NCI-H2081 treated with DMSO at 0.1 percent for 48 hours (cell line): ENCODE measurements around the gene PSMB10.
"Not testable (repeated sequence)": the region's sequence is repeated elsewhere in the genome, so short reads cannot be mapped to it uniquely, and the experiment has no call there.

Experiments
- DNase-seq: peaks from one replicate; lab custom pipeline; 2025; lab: John Stamatoyannopoulos, UW

Gene PSMB10

DNA sequence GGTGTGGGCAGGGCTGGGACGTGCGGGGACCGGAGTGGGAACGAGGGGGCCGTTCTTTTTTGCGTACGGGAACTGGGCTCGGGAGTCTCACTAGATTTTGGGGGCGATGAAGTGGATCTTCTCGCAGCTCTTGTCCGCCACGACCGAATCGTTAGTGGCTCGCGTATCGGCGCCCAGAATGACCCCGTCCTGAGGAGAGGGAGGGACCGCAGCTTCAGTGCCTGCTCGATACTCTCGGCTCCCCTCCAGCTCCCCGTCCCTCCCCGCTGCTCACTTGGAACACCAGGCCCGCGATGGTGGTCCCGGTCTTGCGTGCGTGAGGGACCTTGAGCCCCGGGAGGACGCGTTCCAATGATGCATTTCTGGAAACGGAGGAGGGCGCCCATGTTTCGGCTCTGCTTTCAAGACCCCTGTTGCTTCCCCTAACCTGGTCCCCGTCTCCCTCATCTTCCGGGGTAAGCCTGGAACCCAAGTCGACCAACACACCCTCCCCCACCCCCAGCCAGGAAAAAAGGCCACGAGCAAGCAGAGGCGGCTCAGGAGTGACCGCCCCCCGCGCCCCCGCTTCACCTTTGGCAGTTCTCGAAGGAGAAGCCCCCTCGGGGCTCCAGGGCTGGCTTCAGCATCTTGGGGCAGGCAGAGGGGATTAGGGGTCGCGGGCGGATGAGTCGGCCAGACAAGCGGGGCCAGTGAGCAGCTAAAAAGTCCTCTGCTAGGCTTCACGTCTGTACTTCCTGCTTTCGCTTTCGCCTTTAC lies at the start of gene PSMB10:
Gene PSMB10, minus strand, starts transcription at position 727 of the 756 bp plus-strand sequence. Its CDS starts 101 bp downstream, at position 626.
- DNase-seq = no peak

DNA sequence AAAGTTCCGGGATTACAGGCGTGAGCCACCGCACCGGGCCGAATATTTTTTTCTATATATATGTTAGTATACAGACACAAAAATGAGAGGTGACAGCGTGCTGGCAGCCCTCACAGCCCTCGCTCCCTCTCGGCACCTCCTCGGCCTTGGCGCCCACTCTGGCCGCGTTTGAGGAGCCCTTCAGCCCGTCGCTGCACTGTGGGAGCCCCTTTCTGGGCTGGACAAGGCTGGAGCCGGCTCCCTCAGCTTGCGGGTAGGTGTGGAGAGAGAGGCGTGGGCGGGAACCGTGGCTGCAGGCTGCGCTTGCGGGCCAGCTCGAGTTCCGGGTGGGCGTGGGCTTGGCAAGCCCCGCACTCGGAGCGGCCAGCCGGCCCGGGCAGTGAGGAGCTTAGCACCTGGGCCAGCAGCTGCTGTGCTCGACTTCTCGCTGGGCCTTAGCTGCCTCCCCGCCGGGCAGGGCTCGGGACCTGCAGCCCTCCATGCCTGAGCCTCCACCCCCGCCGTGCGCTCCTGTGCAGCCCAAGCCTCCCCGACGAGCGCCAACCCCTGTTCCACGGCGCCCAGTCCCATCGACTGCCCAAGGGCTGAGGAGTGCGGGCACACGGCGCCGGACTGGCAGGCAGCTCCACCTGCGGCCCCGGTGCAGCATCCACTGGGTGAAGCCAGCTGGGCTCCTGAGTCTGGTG lies 45.5 kb upstream of the PSMB10 start:
- no peak for DNase-seq

DNA sequence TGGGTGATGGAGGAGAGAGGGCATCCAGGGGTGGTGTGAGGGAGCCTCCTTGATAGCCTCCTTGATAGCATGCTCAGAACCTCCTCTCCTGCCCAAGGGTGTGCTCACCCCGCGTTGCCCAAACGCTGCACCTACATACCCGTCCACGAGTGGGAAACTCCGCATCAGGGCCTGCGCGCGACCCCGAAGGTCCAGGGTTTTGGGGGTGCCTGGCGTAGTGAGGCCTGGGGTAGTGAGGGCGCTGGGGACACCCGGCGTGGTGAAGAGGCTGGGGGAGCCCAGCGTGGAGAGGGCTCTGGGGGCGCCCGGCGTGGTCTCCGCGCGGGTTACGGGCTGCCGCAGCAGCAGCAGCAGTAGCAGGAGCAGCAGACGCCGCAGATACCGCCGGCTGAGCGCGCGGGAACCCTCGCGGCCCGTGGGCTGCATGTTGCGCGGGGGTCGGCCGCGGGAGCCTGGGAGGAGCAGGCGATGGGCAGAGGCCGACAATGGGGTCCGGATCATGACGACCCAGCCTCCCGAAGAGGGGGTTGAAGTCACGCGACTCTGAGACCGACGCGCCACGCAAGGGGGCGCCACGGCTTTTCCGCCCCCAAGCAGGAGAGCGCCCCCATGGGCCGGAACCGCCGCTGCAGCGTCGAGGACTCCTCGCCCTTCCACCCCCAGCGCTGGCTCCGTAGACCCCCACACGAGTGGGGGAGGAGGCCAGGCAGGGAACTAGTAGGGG lies 43.5 kb upstream of the PSMB10 start, which contains the start of gene DPEP3:
Gene DPEP3, minus strand, starts transcription at position 545 of the 724 bp plus-strand sequence. Its CDS starts 119 bp downstream, at position 426.
- DNase-seq = no peak

DNA sequence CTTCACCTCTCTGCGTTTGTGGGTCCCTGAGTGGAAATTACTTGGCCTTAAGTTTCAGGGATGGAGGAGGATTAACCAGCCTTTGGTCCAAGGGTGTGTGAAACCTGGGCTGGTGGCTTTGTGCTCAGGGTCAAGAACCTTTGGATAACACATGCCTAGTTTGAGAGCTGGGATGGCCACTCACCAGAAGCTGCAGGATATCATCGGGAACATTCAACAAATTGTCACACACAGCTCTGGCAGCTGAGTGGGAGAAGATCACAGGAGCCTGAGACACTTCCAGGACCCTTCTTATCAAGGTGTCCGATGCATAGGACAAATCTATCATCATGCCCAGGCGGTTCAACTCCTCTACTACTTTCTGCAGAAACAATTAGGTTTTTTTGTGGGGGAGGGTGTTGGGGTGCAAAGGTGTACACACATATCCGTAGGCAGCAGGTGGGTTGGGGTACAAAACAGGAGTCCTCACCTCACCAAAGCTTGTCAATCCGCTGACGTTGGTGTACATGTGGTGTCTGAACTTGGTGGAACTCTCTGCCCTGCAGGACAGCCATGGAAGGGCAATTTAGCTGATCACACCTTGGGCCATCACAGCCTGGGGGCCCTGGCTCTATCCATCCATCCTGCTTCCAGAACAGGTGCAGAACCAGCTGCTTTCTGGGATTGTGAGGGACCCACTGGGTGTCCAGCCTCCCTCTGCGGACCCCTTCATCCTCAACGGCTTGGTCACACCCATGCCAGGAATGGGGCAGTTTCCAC lies 41.0 kb upstream of the PSMB10 start:
- no peak for DNase-seq

DNA sequence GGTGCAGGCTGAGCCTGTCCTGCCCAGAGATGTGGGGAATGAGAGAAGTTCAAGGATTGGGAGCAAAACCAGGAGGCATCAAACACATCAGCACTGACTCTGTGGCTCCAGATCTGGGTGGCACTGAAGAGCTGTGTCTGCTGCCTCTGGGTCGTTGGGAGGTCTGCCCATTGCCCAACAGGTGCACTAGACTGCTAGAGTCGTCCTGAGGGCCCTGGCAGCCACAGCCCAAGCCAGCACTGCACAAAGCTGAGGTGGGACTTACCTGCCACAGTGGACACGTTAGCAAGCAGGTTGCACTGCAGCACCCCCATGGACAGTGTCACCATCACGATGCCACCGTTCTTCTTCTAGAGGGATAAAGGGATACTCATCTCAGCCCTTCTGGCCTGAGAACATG lies 40.4 kb upstream of the PSMB10 start:
- no peak for DNase-seq

DNA sequence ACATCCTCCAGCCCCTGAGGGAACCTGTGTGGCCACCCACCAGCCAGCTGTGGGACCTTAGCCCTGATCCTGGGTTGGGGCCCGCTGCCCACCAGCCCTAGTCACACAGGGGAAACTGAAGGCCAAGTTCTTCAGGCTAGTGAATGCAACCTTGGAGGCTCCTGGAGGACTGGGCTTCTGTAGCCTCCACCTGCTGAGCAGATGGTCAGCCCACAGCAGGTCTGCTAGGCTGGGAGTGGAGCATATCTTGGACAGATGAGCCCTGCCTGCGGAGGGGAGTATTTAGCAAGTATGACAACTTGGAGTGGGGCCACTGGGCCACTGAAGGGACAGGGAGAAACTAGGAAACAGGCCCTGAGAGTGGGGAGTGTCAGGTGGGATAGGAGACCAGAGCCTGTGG lies 39.6 kb upstream of the PSMB10 start:
- DNase-seq = no peak

DNA sequence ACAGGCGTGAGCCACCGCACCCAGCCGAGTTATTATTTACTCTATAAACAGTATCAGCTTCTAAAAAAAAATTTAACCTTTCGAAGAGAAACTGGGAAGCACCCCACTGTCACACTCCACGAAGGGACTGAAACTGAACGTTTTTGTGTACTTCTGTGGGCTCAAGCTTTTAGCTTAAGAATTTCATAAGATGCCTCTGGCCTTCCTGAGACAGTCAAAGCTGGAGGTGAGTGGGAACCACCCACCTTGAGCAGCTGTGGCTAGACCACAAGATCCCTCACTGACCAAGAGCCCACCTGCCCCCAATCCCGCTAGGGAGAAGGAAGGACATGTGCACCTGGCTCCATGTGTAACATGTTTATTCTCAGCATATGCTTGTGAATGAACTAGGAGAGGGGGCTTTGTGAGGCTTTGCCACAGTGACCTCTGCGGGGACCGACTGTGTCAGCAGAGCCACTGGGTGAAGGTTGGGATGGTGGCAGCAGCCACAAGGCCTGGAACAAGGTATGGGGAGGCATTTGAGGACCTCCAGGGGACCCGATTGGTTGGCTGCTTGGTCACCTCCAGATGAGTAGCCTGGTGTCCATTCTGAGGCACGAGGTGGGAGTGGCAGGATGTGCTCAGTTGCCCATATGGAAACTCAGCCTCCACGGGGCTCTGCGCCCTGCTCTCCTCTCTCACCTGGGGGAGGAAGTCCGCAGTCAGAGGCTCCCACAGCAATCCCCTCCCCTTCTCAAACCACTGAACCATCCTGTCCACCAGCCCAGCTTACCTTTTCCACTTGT lies 38.9 kb upstream of the PSMB10 start:
- no peak for DNase-seq

DNA sequence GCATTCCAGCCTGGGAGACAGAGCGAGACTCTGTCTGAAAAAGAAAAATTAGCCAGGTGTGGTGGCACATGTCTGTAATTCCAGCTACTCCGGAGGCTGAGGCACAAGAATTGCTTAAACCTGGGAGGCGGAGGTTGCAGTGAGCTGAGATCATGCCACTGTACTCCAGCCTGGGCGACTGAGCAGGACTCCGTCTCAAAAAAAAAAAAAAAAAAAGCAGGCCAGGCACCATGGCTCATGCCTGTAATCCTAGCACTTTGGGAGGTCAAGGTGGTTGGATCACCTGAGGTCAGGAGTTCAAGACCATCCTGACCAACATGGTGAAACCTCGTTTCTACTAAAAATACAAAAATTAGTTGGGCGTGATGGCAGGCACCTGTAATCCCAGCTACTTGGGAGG lies 35.6 kb upstream of the PSMB10 start:
- not testable (repeated sequence) for DNase-seq

DNA sequence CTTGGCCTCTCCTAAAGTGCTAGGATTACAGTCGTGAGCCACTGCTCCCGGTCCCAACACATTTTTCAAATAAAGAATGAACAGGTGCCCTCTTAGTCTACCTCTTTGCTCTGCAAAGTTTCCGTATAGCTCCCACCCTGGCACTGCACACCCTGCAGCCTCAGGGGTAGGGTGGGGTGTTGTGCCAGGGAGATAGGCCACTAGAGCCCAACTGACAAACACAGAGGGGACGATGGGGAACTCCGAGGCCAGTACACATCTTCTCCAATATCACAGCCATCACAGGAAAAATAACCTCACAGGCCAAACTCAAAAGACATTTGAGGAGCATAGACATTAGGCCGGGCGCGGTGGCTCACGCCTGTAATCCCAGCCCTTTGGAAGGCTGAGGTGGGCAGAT lies 34.5 kb upstream of the PSMB10 start:
- no peak for DNase-seq

DNA sequence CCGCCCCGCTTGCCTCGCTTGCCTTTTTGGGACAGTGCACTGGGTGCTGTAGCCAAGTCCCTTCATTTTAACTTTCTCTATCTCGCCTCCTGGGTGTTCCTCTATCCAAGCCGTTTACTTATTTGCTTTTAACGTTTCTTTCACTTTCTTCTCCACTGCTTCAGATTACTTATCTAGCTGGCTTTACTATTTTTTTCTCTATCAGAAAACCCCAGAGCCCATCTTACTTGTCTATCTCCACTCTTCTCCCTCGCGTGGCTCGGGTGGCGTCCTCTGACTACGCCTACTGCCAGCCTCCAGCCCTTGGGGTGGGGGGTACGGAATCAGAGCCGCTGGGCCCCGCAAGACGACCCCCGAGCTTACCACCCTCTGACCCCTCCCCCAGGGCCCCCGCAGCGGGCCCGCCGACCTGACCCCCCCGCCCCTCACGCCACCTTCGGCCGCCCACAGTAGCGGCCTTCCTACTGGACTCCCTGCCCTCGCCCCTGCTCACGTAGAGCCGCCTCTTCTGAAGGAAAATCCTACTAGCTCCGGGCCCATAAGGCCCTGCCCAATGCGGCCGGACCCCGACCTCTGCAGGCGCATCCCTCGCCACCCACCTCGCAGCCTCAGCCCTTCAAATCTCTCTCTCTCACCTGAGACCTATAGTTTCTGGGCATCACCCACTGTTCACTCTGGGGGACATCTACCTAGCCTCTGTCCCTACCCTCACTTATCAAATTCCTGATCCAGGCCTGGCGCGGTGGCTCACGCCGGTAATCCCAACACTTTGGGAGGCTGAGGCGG lies 32.8 kb upstream of the PSMB10 start:
- no peak for DNase-seq

DNA sequence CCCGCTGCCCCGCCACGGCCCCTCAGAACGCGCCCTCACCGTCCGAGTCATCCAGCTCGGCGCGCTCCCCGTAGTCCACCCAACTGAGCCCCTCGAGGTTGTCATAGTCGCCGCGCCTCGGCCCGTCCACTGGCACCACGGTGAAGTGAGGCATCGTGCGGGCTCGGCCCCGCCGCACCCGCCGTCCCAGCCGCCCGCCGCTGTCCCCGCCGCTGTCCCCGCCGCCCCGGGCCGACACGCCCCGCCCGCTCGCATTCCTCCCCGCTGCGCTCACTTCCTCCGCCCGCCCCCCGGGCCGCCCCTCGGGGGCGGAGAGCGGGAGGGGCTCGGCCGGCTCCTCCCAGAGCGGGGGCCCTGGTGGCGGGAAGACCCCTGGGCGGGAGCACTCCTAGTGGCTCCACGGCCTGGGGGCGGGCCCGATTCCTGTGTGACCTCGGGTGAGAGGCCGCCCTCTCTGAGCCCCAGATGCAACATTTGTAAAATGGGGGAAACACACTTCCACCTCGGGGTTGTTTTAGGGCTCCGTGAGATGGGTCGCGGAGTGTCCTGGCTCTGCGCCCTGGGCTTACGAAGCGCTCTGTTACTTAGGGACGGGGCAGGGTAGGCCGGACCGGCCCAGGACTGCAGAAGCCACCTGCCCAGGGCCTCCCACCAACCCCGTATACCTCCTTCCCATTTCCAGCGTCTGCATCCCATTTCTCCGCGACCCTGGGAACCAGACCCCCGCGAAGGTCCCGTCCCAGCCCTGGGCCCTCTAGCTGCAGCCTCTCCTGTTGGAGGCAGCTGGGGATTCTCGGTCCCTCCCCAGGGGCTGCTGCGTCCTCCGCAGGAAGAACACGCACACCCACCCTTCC lies 32.0 kb upstream of the PSMB10 start, which contains the start of gene SLC12A4:
Gene SLC12A4, minus strand, starts transcription at position 238 of the 854 bp plus-strand sequence. Its CDS starts 84 bp downstream, at position 154.
- DNase-seq = no peak

DNA sequence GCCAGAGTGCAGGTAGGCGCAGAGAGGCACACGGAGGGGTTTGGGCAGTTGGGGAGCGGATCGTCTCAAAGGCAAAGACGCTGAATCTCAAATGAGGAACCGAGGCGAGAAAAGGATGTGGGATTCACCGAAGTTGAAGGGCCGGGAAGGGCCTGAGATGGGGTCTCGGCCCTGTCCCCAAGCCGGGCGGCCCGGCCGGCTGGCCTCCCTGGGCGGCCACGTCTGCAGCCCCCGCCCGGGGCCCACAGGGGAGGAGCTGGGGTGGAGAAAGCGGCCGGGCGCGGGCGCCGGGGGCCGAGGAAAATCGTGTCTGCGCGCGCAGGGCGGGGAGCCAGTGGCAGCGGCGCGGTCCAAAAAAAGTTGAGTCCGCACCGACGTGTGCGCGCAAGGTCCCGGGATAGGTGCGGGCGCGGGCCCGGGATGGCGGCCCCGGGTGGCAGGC lies 31.3 kb upstream of the PSMB10 start:
- no peak for DNase-seq

DNA sequence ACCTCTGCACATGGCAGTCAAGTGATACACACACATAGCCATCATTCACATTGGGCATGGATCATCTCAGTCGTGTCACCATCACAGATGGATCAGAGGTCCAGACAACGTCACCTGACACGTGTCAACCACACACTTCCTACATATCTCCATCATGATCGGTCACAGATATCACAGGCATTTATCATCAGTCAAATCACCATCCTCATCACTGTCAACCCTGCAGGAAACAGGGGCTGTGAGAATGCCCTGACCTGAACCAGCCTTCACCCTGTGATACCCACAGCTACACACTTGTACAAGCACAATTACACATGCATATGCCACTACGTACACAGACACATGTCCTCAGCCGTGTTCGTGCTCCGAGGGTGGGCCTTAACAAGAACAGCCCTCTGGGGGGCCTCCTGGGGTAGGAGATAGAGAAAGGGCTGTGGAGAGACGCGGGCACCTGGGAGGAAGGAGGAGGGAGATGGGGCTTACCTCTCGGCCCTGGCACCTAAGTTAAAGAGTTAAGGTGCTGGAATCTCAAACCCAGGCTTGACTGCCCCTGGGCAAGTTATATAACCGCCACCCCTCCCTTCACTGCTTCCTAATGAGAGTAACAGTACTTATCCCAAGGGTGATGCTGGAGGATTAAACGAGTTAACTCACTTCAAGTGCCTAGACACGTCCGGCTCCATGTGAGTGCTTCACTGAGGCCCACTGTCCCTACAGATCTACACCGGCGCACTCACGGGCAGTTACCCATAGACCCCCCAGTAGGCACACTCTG lies 30.7 kb upstream of the PSMB10 start:
- DNase-seq = no peak

DNA sequence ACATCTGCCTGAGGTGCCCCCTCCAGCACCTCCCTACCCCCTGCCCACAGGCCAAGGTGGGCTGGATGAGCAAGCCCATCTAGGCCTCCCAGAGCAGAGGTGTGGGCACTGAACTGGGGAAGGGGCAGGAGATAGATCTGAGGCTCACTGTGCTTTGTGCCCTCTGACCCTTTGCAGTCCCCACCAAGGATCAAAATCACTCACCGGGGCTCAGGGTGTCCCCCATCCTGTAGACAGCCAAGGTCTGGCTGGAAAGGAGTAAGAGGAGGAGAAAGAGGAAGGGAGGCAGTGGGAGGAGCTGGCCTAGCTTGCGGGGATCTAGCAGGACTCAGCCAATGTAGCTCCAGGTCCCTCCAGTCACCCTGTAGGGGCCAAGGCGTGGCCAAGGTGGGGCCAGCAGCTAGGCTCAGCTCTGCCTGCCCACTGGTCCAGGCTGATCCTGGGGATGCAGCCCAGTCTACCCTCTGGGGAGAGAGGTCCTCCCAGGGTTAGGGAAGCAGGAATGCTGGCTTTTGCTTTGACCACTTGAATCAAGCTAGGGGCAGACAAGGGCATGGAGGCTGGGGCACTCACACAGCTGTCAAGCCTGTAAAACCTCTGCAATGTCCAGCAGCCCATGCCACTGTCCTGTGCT lies 30.0 kb upstream of the PSMB10 start:
- no peak for DNase-seq

DNA sequence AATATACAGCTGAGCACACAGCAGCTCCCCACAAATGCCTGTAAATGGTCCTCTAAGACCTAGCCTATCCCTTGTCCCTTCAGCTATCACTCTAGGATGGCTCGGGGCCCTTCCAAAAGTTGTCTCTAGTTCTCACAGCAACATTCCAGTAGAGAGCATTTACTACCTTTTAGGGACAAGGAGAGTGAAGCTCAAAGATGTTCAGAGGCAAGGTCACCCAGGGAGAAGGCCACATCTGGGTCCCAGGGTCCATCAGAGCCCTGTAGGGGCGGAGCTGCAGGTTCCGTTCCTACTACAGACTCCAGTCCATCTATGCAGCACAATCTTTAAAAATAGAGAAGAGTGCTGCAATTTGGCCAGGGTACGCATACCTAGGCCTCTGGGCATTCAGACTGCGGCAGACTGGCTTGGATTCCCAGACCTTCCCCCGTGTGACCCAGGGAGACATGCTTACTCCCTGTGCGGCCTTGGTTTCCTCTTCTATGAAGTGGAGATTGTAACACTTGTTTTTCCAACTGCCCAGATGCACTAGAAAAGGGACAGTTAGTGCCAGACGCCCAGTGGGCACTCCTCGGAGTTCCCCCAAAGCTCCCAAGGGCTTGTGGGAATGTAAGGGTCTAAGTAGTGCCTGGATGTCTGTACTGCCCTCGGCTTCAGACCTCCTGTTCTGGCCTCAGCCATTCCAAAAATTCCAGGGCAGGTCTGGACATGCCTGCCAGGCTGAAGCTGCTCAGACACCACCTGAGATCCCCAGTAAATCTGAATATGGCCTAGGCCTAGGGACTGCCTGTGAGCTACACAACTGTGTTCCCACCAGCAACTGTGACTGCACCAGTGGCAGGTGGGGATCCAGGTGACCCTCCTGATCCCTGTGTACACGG lies 29.3 kb upstream of the PSMB10 start:
- DNase-seq = no peak

DNA sequence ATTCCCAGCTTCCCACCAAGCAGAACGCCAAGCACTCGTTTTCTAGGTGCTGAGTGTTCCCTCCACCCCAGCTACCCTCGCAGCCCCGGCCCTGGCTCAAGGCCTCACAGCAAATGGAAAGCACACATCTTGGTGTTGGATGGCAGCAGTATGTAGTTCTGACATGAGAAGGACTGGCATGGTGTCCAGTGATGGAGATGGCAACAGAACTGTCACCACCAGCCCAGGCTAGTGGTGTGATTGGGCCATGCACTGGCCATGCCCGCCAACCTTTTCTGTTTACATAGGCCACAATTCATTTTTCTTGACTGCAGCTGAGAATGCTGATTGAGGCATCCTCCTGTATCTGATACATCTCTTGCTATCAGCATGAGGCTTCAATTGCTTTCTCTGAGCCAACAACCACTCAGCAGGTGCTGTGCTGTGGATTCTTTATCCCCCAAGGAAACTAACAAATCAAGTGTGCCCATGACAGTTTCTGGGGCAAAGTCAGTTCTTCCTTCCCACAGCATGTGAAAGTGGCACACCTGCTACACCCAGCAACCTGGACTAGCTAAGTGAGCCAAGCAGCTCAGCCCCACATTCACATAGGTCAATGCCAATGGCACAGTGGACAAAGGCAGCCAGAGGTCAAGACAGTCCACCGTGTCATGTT lies 28.0 kb upstream of the PSMB10 start:
- DNase-seq = no peak
